GM19193 (cell line): Measurements from ENCODE around the gene PRELP.

ENCODE experiments used
- POLR2A ChIP-seq: IDR thresholded peaks from 4 replicates; pipeline ENCODE4 v1.6.1; 2011; ENCODE audit not compliant: insufficient read depth, insufficient read length; ENCODE audit errors: extremely low read depth

PRELP gene

DNA sequence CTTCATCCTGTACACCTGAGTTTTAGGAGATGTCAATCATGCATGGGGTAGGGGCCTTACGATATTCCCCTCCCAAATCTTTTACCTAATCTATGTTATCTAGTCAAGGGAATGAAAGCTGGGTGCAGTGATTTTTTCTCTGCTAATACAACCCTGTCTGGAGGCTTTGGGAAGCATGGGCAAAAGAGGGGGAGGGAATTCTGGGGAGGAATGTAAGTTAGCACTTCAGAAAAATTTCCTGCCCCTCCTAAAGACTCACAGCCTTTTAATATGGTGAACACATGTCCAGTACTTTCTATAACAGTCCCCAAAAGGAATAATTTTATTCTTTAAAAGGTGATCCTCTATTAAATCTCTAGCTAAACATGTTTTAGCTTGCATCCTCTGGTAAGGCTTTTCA is 25.6 kb upstream of the PRELP start:
- no peak for TF ChIP-seq POLR2A

DNA sequence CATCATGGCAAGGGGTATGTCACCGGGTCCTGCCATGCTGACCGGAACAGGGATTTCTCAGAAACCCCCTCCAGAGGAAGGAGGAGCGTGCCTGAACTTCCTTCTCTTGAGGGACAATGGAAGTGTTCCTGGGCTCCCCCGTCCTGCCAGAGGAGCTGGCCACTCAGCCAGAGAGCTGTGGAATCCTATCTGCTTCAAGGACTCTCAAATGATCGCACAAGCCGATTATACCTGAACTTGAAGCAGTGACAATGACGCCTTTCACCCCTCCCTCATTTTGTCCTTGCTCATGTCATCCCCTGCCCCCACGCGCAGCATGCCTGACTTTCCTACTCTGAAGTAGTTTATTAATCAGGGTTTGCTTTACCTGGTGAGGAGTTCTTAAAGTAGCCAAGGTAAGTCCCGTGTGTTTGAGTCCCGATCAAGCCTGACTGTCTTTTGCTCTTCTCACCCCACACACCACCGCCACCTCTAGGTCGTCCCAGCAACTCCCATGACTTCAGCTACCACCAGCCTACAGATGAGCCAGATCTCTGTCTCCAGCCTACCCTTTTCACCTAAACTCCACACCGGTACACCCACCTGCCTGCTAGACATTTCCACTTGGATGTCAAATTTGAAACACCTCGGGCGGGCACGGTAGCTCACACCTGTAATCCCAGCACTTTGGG is 25.0 kb upstream of the PRELP start:
- TF ChIP-seq POLR2A, result no peak

DNA sequence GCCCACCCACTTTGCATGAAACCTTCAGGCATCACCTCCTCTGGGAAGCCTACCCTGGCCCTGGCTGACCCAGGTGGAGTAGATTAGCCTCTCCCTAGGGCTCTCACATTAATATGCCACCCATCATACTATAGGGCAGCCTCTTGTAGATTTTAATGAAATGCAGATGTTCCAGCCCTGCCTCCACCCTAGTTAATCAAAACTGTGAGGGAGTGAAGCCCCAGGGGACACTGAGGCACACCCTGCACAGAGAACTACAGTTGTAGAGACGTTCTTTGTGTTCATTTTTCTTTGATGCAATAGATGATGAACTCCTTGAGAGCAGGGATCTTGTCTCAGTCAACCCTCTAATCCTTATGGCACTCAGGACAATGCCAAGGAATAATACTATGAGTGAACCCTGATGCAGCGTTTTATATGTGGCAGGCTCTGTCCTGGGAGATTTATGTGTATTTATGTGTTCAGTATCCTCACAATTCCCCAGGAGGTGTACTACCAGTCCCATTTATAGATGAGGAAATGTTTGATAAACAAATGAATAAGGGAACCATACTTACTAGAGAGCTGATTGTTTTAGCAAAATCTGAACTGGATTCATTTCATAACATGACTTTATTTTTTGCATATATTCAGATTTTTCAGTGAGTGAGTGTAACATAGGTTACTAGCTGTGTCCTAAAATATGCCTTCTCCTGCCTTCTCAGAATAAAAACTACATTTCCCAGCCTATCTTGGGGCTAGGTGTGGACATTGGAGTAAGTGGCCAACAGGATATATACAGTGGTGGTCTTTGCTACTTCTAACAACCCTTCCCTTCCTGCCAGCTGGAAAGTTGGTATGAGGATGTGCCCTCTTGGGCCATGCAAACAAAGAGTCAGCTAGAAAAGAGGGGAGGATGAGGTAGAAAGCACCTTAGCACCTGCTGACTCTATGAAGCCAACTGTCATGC is 23.5 kb upstream of the PRELP start:
- TF ChIP-seq POLR2A, result no peak

DNA sequence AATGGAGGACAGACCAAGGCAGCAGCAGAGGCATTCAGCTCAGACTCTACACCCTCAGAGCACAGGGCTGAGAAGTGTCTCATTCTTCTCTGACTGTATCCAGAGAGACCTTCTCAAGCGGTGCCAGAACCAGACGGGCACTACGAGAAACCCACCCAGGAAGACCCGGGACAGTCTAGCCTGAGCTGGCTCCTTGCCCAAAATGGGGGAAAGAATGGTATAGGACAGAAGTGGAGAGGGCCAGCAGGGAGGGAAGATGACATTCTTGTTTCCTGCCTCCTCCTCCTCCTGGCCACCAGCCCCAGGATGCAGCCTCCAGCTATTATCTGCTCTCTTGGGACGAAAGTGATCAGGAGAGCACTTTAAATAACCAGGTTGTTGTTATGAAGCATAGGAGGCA is 22.6 kb upstream of the PRELP start:
- TF ChIP-seq POLR2A, result no peak

GRCh38 chr1:203453616-203454015 is 22.0 kb upstream of the PRELP start:
- TF ChIP-seq POLR2A, result no peak

DNA sequence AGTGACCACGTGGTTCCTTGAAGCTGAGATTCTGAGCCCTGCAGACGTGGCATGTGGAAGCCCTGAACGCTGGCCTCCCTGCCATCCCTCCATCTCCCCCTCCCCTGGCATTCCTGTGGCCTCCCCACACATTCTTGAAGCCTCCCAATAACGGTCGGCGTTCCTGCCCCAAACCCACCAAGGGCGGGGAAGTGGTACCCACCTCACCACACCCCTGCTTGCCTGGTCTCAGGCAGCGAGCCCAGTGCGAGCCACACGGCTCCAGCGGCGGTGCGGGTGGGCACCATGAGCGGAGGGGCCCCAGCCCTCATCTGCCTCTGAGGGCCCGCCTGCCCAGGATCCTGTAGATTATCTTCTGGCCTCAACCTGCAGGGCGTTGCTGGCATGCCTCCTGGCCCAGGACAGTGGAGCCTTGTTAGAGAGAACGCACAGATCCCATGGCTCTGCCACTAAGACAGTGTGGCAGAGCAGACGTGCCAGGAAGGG is 20.6 kb upstream of the PRELP start:
- no peak for TF ChIP-seq POLR2A

- TF ChIP-seq POLR2A, result no peak
These were observed 19.9 kb upstream of the PRELP start for GRCh38 chr1:203455706-203456105.

DNA sequence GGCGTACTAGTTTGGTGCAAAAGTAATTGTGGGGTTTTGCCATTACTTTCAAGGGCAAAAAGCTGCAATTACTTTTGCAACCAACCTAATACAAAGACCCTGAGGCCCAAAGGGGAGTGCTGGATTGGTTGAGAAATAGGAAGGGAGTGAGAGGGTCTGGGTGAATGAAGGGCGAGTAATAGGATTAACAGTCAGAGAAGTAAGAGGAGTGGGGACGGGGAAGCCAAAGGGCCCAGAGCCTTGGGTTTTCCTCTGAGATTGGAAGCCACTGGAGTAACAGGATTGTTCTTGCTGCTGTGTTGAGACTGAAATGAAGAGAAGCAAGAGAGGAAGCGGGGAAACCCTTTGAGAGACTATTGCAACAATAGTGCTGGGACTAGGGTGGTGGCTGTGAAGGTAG is 19.0 kb upstream of the PRELP start:
- no peak for TF ChIP-seq POLR2A

GRCh38 chr1:203458078-203458477 is 17.5 kb upstream of the PRELP start:
- TF ChIP-seq POLR2A, result no peak

GRCh38 chr1:203459671-203460201 is 15.9 kb upstream of the PRELP start:
- no peak for TF ChIP-seq POLR2A

DNA sequence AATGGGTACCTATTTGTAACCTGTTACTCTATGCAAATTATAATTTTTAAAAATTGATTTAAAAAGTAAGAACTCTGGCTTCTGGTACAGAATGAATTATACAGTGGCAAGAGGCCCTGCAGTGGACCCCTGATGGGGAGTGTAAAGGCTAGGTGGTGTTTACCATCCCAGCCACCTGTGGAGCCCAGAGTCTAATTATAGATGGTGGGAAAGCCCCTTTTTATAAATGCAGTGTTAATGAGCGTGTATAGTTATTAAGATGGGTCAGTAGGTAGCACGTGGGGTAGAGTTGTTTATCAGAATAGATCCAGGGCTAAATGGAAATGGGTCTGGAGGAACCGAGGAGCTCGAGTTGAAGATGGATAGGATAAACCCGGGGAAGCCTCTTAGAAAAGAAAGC is 13.9 kb upstream of the PRELP start:
- TF ChIP-seq POLR2A, result no peak

GRCh38 chr1:203462143-203462542 is 13.5 kb upstream of the PRELP start:
- TF ChIP-seq POLR2A, result no peak

DNA sequence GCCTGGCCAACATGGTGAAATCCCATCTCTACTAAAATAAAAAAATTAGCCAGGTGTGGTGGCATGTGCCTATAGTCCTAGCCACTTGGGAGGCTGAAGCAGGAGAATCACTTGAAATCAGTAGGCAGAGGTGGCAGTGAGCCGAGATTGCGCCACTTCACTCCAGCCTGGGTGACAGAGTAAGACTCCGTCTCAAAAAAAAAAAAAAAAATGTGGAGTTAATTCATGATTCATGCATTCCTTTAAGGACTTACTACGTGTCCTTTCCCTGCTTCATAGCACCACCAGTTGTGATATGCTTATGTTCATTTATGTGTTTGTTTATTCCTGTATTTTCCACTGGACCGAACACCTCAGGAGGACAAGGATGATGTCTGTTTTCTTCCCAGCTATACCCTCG is 12.7 kb upstream of the PRELP start:
- no peak for TF ChIP-seq POLR2A

DNA sequence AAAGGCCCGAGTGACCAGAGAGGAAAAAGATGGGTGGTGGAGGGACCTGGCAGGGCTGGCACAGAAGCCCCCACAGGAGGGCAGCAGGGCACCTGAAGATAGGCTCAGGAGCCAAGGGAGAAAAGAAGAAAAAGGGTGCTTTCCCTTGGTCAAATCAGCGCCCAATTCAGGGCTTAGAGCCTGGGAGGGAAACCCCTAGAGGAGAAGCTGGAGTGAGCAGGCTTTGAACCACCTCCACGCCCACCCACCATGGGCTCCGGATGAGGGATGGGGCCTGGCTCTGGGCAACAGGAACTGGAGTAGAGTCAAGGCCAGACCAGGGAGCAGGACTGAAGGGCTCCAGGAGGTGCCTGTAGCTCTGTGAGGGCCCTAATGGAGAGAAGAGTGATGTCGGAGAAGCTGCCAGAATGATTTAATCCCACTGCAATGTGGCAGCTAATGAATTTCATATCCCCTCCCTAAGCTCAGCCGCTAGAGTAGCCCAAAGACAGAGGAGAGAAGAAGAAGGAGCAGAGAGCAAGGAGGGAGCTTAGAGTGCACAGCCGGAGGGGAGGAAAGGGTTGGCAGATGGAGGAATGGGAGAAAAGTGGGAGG is 12.0 kb upstream of the PRELP start:
- no peak for TF ChIP-seq POLR2A

DNA sequence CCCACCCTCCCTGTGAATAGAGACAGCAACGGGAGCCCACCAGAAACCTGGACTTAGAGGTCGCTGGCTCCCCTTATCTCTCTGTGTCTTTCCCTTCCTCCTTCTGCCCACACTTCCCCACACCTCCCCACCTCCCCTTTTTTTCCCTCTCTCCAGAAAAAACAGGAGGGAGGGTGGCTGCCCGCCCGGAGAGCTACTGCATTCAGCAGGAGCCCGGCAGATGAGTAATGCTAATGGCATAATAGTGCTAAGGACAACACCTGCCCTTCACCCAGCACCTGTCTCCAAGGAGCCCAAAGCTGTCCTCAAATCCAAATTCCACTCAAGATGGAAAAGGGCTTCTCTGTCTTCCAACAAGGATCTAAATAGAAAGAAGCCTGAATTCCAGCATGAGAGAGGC is 11.4 kb upstream of the PRELP start:
- TF ChIP-seq POLR2A, result no peak
